Non-pigmented ciliary epithelial cell (primary cell): Measurements from ENCODE around the gene SYT13.

Experiments
- DNase-seq: peaks from one replicate; pipeline ENCODE4 v3.0.0-alpha.2; 2010; ENCODE audit warnings: low read depth

Gene SYT13

DNA sequence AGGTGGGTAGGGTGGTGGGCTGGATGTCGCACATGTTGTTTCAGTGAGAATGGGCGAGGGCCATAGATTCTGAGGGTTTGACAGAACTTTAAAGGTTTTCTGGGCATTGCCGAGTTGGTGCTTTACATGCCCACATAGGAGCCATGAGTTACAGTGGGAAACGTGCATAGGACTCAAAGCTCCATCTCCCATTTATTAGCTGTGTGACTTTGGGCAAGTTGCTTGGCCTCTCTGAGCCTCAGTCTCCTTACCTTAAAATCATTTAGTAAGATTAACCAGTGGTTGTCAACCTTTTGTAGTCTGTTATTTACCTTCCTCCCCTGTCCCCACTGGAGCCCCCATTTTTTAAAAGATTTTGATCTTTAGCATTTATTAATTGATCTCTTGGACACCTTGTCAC is 67.4 kb downstream of the SYT13 start:
- DNase-seq = no peak

DNA sequence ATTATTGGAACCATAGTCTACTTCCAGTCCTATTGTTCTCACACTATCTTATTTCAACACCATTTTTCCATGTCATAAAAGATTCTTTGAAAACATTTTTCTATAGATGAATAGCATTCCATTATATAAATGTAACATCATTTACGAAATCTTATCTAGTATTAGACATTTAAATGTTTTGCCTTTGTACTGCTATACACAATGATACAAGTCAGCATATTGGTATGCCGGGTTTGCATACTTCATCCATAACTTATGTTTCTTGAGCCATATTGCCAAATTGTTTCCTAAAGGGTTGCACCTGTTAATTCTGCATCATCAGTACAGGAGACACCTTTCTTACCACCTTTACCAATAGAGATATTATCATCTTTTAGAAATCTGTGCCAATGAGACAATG is 68.2 kb downstream of the SYT13 start:
- DNase-seq = no peak

DNA sequence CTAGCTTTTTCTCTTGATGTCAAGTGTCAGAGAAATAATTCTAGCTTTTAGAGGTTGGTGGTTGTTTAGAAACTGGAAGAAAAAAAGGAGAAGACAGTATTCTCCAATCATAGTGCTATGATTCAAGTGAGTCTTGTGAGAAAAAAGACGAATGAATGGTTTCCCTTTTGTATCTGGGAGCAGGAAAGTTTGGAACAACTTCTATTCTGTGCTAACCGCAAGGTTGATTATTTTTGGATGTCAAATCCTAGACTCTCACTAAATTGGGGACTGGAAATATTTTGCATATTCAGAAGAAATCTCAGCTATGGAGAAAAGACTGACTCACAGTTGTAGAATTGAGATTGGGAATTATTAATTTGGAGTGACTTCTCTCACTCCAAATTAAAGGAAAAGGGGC is 69.2 kb downstream of the SYT13 start:
- no peak for DNase-seq

DNA sequence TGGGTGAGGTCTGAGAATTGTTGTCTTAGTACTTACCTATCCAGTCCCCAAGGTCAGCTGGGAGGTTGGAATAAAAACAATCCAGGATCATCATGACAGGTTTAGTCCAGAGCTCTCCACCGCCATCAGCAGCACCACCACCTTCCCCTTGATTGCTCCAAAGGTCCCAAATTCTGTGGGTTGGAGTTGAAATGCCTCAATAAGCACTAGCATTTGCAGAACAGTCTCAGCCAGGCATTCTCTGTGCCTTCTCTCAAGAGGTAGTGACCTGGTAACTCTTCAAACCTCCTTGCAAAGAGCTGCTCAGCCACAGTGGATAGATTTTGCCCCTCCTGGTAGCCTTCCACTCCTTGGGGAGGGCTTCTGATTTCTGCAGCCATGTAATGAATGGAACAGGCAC is 70.1 kb downstream of the SYT13 start:
- no peak for DNase-seq

DNA sequence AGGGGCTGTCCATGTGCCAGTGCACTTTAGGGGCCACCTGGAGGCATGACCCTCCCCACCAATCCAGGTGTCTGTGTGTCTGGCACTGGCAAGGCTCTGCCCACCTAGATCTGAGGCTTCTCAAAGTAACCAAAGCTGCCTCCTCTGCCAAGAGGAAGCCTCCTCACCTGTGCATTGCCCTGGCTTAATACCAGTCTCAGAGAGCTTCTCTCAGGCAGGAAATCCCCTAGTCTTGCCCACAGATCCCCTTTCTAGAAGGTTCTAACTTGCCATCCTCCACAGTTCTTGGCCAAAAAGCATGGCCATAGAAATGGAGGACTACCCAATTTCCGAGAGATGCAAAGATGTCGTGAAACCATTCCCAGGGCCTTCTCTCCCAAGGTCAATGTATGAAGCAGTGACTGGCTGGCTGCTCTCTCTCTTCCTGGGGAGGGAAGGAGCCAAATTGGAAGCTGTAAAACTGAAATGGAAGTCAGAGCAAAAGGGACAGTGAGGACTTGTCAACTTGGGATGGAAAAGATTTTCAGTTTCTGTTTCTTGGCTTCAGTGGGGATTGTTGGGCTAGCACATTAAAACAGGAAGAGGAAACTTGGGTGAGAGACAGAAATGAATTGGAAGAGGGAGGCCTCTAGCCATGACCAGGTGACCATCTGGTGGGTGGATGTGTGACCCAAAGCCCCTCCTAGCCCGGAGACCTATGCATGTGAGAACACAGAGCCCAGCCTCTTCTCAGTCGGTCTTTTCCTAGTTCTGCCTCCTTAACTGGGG is 70.9 kb downstream of the SYT13 start:
- no peak for DNase-seq

DNA sequence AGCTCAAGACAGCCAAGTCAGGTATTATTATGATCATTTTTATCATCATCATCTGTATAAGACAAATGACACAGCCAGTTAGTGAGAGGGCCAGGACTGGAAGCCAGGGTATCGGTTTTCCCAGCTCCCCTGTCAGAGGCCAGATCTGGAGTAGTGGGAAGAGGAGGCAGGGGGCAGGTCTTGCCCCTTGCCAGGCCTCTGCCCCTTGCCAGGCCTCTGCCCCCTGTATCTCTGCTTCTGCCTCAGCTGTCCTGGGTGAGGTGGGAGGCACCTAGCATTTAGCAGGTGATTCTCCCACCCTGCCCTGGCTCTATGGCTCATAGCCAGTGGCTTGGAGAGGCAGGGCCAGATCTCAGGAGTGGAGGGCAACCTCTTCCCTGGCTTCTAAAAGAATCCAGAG is 72.4 kb downstream of the SYT13 start:
- no peak for DNase-seq

DNA sequence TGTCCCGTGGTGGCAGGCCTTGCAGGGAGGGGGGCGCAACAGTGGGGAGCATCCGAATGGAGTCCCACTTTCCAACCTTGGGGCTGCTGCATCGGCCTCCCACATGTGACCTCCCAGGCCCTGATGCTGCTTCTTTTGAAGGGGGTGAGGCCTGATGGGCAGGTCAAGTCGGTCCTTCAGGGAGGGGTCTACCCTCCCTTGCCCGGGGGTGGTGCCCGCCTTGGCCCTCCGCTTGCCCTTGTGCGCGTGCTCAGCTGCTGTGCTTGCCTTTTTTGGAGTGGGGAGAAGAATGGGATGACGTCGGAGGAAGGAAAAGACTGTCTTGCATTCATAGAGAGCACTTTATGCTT is 72.8 kb downstream of the SYT13 start:
- DNase-seq = no peak

DNA sequence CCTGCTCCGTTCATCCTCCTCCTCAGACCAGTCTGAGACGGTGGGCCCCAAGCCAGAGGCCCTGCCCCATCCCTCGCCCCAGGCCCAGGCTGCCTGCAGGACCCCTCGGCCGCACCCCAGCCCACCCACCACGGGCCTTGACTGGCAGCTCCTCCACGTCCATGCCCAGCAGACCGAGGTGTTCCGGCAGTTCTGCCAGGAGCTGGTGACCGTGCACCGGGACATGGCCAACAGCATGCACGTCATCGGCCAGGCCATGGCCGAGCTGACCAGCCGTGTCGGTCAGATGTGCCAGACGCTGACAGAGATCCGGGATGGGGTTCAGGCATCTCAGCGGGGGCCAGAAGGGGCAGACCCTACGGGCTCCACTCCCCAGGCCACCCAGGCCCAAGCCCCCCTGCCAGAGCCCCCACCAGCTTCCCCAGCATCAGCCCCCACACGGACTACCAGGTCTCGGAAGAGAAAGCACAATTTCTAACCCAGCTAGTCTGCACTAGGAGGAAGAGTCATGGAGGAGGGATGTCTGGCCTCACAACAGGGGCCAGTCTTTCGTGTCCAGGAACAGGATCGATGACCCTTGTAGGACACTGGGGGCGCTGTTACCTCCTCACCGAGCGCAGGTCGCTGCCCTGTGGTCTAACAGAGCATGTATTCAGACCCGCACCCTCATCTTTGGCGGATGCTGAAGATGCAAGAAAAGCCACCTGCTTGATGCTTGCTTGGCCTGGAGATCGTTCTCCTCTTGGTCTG is 73.4 kb downstream of the SYT13 start:
- no peak for DNase-seq

DNA sequence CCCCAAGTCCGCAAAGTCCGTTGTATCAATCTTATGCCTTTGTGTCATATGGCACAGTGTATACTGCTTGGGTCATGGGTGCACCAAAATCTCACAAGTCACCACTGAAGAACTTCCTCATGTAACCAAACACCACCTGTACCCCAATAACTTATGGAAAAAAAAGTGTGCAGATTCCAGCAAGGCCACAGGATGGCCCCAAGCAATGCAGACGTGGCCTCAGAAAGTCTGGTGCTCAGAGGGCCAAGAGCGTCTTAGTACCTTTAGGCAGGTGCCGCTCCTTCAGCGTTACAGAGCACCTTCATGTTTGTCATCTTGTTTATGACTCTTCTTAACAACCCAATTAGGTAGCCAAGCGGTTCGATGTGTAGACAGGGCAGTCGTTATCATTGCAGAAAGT is 74.4 kb downstream of the SYT13 start:
- DNase-seq = no peak

DNA sequence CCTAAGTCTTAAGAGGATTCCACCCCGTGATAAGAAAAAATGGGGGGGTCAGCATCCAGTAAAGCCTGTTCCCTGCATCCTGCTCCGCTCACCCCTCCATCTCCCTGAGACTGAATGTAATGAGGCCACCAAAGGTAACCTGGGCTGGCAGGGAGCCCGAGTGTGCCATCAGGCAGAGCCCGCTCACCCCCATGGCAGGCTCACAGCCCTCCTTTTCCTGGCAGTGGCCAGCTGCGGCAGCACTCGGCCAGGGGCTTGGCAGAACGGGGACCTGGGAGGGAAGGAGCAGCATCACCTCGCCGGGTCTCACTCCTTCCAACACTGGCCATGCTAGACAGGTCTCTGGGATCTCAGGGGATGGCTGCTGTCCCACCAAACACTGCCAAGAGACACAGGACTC is 75.3 kb downstream of the SYT13 start:
- DNase-seq = no peak

DNA sequence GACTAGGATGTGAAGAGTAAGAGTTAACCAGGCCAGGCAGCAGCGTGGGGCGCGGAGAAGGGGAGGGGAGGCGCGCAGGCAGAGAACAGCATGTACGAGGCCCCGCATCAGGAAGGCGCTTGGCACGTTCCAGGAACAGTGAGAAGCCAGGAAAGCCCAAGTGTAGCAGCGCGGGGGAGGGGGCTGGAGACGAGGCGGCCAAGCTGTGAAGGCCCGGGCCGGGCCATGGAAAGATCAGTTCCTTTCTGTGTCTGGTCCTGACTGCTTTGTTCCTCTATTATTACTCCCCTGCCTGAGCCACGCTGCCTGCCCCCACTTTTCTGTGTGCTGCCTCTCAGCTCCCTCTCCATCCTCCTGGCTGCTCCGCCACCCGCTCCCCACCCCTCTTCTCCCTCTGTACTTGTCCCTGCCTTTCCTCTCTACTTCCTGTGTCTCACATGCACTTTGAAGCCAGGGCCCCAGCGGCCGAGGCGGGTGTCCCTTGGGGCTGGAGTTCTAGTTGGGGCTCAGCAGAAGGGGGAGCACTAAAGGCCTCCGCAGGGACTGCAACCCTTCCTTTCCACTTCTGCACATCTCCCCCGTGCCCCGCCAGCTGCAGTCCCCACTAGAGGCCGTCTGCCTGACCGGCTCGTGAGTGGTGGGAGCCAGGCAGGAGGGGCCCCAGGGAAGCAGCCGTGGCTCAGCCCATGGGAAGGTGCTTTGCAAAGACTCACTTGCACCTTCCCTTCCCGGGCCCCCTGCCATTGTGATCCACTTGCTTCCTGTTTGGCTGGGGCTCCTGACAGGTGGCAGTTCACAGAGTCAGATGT is 76.0 kb downstream of the SYT13 start:
- DNase-seq = no peak

DNA sequence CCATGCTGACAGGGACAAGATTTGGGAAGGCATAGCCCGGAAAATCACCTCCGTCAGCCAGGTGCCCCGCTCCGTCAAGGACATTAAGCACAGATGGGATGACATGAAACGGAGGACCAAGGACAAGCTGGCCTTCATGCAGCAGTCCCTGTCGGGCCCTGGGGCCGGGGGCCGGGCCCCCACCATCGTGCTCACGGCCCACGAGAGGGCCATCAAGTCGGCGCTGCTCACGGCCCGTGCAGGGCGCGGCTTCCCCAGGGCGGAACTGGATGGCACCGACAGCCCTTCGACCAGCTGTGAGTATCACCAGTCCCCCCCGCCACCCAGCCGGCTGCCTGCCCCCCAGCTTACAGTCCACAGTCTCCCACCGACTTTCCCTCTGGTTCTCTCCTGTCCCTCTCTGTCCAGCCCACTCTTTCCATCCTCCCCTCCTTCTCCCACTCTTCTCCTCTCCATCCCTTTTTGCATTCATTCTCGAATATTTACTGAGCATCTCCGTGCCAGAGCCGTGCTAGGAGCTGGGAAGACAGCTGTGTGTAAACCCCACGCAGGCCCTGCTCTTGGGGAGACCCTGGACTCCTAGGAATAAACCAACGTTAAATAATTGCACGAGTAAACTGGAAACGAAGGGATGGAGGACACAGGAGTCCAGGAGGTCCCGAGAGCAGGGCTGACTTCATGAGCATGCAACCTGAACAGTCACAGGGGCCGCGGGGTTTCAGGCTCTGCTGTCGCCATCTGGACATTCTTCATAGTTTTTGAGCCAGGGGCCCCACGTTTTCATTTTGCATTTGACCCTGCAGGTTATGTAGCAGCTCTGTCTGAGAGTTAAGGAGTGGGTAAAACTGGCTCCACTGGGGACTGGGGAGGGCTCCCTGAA is 76.9 kb downstream of the SYT13 start:
- DNase-seq = no peak

DNA sequence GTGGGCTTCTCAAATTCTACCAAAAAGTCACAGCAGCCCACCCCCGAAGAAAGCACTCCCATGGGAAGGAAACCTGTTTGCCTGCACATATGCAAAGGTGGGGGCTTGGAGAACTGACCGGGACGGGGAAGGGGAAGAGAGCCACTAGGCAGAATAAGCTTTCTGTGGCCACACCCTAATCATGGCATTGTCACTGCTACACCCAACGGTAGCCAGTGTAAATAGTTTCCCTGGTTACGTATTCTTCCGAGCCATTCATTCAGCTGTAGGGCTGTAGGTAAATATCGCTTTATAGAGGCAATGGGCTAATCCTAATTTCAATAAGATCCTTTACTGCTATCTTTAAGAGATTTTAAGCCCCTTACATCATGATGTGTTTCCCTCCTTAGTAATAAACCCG is 78.0 kb downstream of the SYT13 start:
- DNase-seq = no peak

DNA sequence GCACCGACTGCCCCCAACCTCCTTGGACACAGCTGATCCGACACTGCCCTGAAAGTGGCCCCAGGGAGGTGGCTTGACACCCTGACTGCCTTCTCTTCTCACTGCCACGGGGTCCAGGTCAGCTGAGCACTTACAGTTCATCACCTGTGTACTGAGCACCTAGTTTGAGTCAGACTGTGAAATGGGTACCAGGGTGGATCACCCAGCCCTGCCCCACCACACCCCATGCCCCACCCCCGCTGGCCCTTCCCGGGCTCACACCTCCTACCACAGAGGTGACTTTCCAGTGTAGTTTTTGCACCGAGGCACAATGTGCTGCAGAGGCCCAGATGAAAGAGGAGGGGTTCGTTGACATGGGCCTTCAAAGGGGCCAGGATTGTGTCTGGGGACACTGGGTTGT is 80.2 kb downstream of the SYT13 start:
- DNase-seq = no peak

DNA sequence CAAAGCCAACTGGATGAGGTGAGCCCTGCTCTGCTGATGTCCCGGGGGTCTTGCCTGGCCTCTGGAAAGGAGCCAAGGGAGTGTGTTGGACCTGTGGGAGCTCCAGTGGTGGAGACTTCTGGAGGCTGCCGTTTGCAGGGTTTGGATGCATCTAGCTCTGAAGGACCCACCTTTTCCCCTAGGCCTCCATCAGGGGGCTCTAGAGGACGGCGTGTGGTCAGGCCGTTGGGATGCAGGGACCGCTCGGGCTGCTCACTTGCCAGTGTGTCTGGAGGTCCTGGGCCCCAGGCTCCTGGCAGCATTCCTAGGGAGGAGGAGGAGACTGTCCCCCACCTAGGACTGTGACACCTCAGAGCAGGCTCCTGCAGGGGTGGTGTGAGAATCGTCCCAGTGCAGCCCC is 81.4 kb downstream of the SYT13 start:
- DNase-seq = no peak

DNA sequence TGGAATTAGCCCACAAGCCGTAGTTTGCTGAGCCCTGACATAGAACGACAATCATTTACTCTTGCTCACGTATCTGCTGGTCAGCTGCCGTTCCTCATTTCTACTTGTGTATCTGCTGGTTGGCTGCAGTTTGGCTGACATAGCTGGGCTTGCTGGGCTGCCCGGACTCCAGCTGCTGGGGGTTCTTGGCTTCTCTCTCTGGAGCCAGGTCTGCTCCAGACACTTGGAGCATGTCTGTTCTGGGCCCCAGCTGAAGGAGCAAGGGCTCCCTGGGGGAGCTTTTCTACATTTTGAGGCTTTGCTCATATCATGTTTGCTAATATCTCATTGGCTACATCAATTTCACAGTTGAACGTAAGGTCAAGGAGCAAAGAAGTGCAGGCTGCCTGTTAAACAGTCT is 92.4 kb downstream of the SYT13 start:
- no peak for DNase-seq
